Vagina (tissue), 2 donors: ENCODE data around the gene MAGED2.
"Not testable (repeated sequence)": the region's sequence is repeated elsewhere in the genome, so short reads cannot be mapped to it uniquely, and the experiment has no call there.

Experiments
- CTCF ChIP-seq, 3 experiments: fragments of 450-650 bp in 2 of 3; fragments of 200-600 bp in 1 of 3; sonication (generic) in 1 of 3; IDR thresholded peaks; one replicate each; pipeline ENCODE4 v1.5.1; 2017 to 2019; ENCODE audit warnings: antibody characterized with exemption in 3 of 3, mild to moderate bottlenecking in 2 of 3, moderate library complexity in 2 of 3
- POLR2AphosphoS5 ChIP-seq, 2 donors: sonication (generic); formaldehyde crosslinking; IDR thresholded peaks; one replicate each; pipeline ENCODE4 v1.9.0; 2017; ENCODE audit warnings: antibody characterized with exemption in 2 of 2, mild to moderate bottlenecking in 2 of 2, low read depth in 1 of 2; ENCODE audit not compliant: insufficient read depth in 1 of 2

- not testable (repeated sequence) for TF ChIP-seq POLR2AphosphoS5 (IDR thresholded peaks at IDR 0.05; ENCODE audit: insufficient read depth in 1 of 2, low read depth in 1 of 2); CTCF (IDR thresholded peaks at IDR 0.05)
Observed at GRCh38 chrX:54789405-54789804, 18.1 kb upstream of the MAGED2 start.
